Adrenal gland (tissue), 5 donors: ENCODE measurements around the gene E2F8.

Source experiments
- POLR2A ChIP-seq, 2 donors: fragments of 450-650 bp; IDR thresholded peaks; one replicate each; pipeline ENCODE4 v1.6.1; 2017; ENCODE audit warnings: antibody characterized with exemption in 2 of 2, mild to moderate bottlenecking in 2 of 2, moderate library complexity in 1 of 2
- TF ChIP-seq, protein P1 (sequence below), 6 experiments: fragments of 450-650 bp in 4 of 6; fragments of 200-600 bp in 2 of 6; sonication (generic) in 1 of 6; IDR thresholded peaks; 1 replicate in 5 of 6; 2 replicates in 1 of 6; pipeline versions ENCODE4 v1.5.1 to v1.8.0; 2016 to 2021; ENCODE audit warnings: antibody characterized with exemption in 6 of 6, mild to moderate bottlenecking in 2 of 6, moderate library complexity in 1 of 6
- donor health status: DM: no; HTN: no; CAD: no.

DNA sequence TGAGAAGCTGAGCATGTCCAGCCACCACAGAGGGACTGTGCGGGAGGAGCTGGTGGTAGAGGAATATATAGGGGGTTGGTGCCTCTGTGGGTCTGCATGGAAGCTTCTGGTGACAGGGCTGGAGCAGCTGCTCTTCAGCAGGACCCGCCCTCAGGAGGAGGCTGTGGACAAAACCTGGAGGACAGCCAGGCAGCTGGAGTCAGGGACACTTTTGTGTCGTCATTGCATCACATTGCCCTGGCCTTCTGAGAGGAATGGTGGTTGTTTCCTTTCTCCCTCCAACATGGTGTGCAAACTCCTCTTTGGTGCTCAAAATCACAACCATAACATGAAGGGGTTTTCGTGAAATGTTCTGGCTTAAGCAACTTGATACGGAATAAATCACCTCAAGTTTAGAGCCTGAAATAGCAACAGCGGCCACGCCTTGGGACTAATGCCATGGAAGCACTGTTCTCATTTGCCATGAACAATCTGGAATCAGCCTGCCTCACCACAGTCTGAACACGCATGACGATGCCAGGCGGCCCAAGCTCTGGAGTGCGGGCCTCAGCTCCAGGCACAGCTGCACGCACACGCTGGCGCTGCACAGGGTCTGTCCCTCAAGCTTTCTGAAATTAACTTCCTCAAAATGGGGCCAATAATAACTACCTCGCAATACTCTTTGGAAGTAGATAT lies 21.8 kb downstream of the E2F8 start:
- TF ChIP-seq, protein P1, sequence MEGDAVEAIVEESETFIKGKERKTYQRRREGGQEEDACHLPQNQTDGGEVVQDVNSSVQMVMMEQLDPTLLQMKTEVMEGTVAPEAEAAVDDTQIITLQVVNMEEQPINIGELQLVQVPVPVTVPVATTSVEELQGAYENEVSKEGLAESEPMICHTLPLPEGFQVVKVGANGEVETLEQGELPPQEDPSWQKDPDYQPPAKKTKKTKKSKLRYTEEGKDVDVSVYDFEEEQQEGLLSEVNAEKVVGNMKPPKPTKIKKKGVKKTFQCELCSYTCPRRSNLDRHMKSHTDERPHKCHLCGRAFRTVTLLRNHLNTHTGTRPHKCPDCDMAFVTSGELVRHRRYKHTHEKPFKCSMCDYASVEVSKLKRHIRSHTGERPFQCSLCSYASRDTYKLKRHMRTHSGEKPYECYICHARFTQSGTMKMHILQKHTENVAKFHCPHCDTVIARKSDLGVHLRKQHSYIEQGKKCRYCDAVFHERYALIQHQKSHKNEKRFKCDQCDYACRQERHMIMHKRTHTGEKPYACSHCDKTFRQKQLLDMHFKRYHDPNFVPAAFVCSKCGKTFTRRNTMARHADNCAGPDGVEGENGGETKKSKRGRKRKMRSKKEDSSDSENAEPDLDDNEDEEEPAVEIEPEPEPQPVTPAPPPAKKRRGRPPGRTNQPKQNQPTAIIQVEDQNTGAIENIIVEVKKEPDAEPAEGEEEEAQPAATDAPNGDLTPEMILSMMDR (IDR thresholded peaks at IDR 0.05), result no peak
- no peak for TF ChIP-seq POLR2A (IDR thresholded peaks at IDR 0.05)
